ENCODE measurements around the gene PCDHB4. TPM values are rescaled to one million over a fixed set of nuclear protein-coding genes. Genes with fewer than 3 reads are reported as not detected.
"Not testable (repeated sequence)": the region's sequence is repeated elsewhere in the genome, so short reads cannot be mapped to it uniquely, and the experiment has no call there.

The PCDHB4 gene
- total RNA-seq, 2 experiments from 2014 or later, result not detected

- peaks cover 4% of the 10 kb centered on the region for H3K27me3 Mint-ChIP-seq
- H3K27ac Mint-ChIP-seq, result no peak overlapping the region
- ATAC-seq (no peak), DNase-seq (no peak)
- no peaks in the 10 kb centered on the region for H3K36me3 Mint-ChIP-seq
- peaks cover 6% of the 10 kb centered on the region for H3K9me3 Mint-ChIP-seq (ENCODE audit: low read depth)
- no peak overlapping the region for H3K4me3 Mint-ChIP-seq
- CTCF ChIA-PET, result no interaction called here
- no peaks in the 10 kb centered on the region for H3K4me1 Mint-ChIP-seq
These were observed 367 bp downstream of the PCDHB4 start for GRCh38 chr5:141121985-141122384.

GRCh38 chr5:141123396-141124135, 1.9 kb downstream of the PCDHB4 start:
- ATAC-seq; H3K4me1 Mint-ChIP-seq; DNase-seq; H3K36me3 Mint-ChIP-seq; H3K27me3 Mint-ChIP-seq; H3K27ac Mint-ChIP-seq; CTCF ChIA-PET; H3K9me3 Mint-ChIP-seq (ENCODE audit: low read depth); H3K4me3 Mint-ChIP-seq: not testable (repeated sequence)

GRCh38 chr5:141127305-141127704, 5.7 kb downstream of the PCDHB4 start:
- CTCF ChIA-PET, result no interaction called here
- H3K9me3 Mint-ChIP-seq (ENCODE audit: low read depth), result peaks cover 6% of the 10 kb centered on the region

GRCh38 chr5:141135030-141135717, 13.6 kb downstream of the PCDHB4 start, which contains the start of gene PCDHB5:
PCDHB5 (plus strand) TSS chr5:141135206; CDS start chr5:141135435, 229 bp downstream.
- no peaks in the 10 kb centered on the region for H3K27me3 Mint-ChIP-seq
- no peak for ATAC-seq
- peaks cover 11% of the 10 kb centered on the region for H3K9me3 Mint-ChIP-seq (ENCODE audit: low read depth)
- H3K27ac Mint-ChIP-seq, result no peak within 1 kb of the TSS
- peaks cover 2% of the 10 kb centered on the region for H3K4me1 Mint-ChIP-seq
- H3K4me3 Mint-ChIP-seq, result no peak within 1 kb of the TSS
- CTCF ChIA-PET, result no interaction called here
- no peak for DNase-seq
- peaks cover 4% of the 10 kb centered on the region for H3K36me3 Mint-ChIP-seq

More at GRCh38 chr5:141127305-141127704, 5.7 kb downstream of the PCDHB4 start:
- Mint-ChIP-seq H3K27me3 (peaks cover 4% of the 10 kb centered on the region), H3K27ac (no peak overlapping the region), H3K4me1 (no peaks in the 10 kb centered on the region), H3K36me3 (no peaks in the 10 kb centered on the region), H3K4me3 (no peak overlapping the region)
- DNase-seq (no peak), ATAC-seq (no peak)

GRCh38 chr5:141135718-141136266, 14.2 kb downstream of the PCDHB4 start:
- H3K27me3 Mint-ChIP-seq, result no peaks in the 10 kb centered on the region
- H3K4me3 Mint-ChIP-seq, result no peak overlapping the region
- H3K36me3 Mint-ChIP-seq, result peaks cover 4% of the 10 kb centered on the region
- CTCF ChIA-PET, result no interaction called here
- peaks cover 2% of the 10 kb centered on the region for H3K4me1 Mint-ChIP-seq
- H3K9me3 Mint-ChIP-seq (ENCODE audit: low read depth), result peaks cover 11% of the 10 kb centered on the region
- no peak for ATAC-seq
- DNase-seq, result no peak
- no peak overlapping the region for H3K27ac Mint-ChIP-seq

- H3K4me1 Mint-ChIP-seq; CTCF ChIA-PET; DNase-seq; ATAC-seq; H3K27me3 Mint-ChIP-seq; H3K4me3 Mint-ChIP-seq; H3K27ac Mint-ChIP-seq; H3K36me3 Mint-ChIP-seq; H3K9me3 Mint-ChIP-seq (ENCODE audit: low read depth): not testable (repeated sequence)
These were observed 15.7 kb downstream of the PCDHB4 start for GRCh38 chr5:141137346-141137745.

GRCh38 chr5:141149812-141150211, 28.2 kb downstream of the PCDHB4 start, which contains the start of gene PCDHB6:
PCDHB6 (plus strand) TSS chr5:141150057; CDS start chr5:141150258, 201 bp downstream.
- CTCF ChIA-PET, result no interaction called here
- DNase-seq (no peak), ATAC-seq (no peak)
- peaks cover 8% of the 10 kb centered on the region for H3K9me3 Mint-ChIP-seq (ENCODE audit: low read depth)
- H3K4me3 Mint-ChIP-seq, result no peak within 1 kb of the TSS
- H3K4me1 Mint-ChIP-seq, result no peaks in the 10 kb centered on the region
- H3K27me3 Mint-ChIP-seq, result no peaks in the 10 kb centered on the region
- peaks cover 6% of the 10 kb centered on the region for H3K36me3 Mint-ChIP-seq
- no peak within 1 kb of the TSS for H3K27ac Mint-ChIP-seq

GRCh38 chr5:141150224-141150992, 28.8 kb downstream of the PCDHB4 start:
- CTCF ChIA-PET, result no interaction called here
- Mint-ChIP-seq H3K36me3 (peaks cover 6% of the 10 kb centered on the region), H3K27ac (no peak overlapping the region), H3K27me3 (no peaks in the 10 kb centered on the region), H3K9me3 (ENCODE audit: low read depth) (peaks cover 8% of the 10 kb centered on the region), H3K4me1 (no peaks in the 10 kb centered on the region), H3K4me3 (no peak overlapping the region)
- ATAC-seq (no peak), DNase-seq (no peak)

GRCh38 chr5:141150993-141151325, 29.3 kb downstream of the PCDHB4 start:
- H3K4me3 Mint-ChIP-seq, result no peak overlapping the region
- no peaks in the 10 kb centered on the region for H3K4me1 Mint-ChIP-seq
- no peaks in the 10 kb centered on the region for H3K27me3 Mint-ChIP-seq
- H3K27ac Mint-ChIP-seq, result no peak overlapping the region
- ATAC-seq, result no peak
- H3K36me3 Mint-ChIP-seq, result peaks cover 6% of the 10 kb centered on the region
- no peak for DNase-seq
- CTCF ChIA-PET, result no interaction called here
- peaks cover 8% of the 10 kb centered on the region for H3K9me3 Mint-ChIP-seq (ENCODE audit: low read depth)

GRCh38 chr5:141151632-141152031, 30.0 kb downstream of the PCDHB4 start:
- H3K4me3 Mint-ChIP-seq; ATAC-seq; CTCF ChIA-PET; H3K27me3 Mint-ChIP-seq; DNase-seq; H3K27ac Mint-ChIP-seq; H3K36me3 Mint-ChIP-seq; H3K9me3 Mint-ChIP-seq (ENCODE audit: low read depth); H3K4me1 Mint-ChIP-seq: not testable (repeated sequence)

GRCh38 chr5:141152096-141152495, 30.5 kb downstream of the PCDHB4 start:
- H3K27me3 Mint-ChIP-seq, DNase-seq, H3K4me3 Mint-ChIP-seq, H3K4me1 Mint-ChIP-seq, H3K36me3 Mint-ChIP-seq, ATAC-seq, CTCF ChIA-PET, H3K27ac Mint-ChIP-seq: not testable (repeated sequence)
- peaks cover 11% of the 10 kb centered on the region for H3K9me3 Mint-ChIP-seq (ENCODE audit: low read depth)

GRCh38 chr5:141155540-141156374, 34.1 kb downstream of the PCDHB4 start:
- Mint-ChIP-seq H3K9me3 (ENCODE audit: low read depth) (peaks cover 12% of the 10 kb centered on the region), H3K27ac (no peak overlapping the region), H3K4me3 (no peak overlapping the region), H3K4me1 (no peaks in the 10 kb centered on the region), H3K36me3 (peaks cover 6% of the 10 kb centered on the region), H3K27me3 (no peaks in the 10 kb centered on the region)
- no peak for DNase-seq
- CTCF ChIA-PET, result no interaction called here
- ATAC-seq, result no peak

- H3K36me3 Mint-ChIP-seq; DNase-seq; H3K27me3 Mint-ChIP-seq; H3K4me1 Mint-ChIP-seq; H3K4me3 Mint-ChIP-seq; CTCF ChIA-PET; H3K9me3 Mint-ChIP-seq (ENCODE audit: low read depth); ATAC-seq; H3K27ac Mint-ChIP-seq: not testable (repeated sequence)
These were observed 35.7 kb downstream of the PCDHB4 start for GRCh38 chr5:141157356-141157755.
